GM20000 (cell line): ENCODE results near the gene STX8.
A peak's percentile ranks its signal among the peaks of the same experiment; 100 is the strongest.

ENCODE experiments used
- DNase-seq: peaks from one replicate; pipeline ENCODE4 v3.0.0; 2012; ENCODE audit warnings: low spot score
- CTCF ChIP-seq: IDR thresholded peaks from 2 replicates; pipeline ENCODE4 v1.5.1; 2012; ENCODE audit warnings: mild to moderate bottlenecking, control low read depth; ENCODE audit errors: extremely low read depth, missing control alignments

The STX8 gene

GRCh38 chr17:9475101-9475658, 100.4 kb downstream of the STX8 start:
- no peak for DNase-seq
- no peak for TF ChIP-seq CTCF

- no peak for DNase-seq
- TF ChIP-seq CTCF = no peak
These were observed 101.9 kb downstream of the STX8 start for GRCh38 chr17:9473711-9474110.

GRCh38 chr17:9472541-9472940, 103.1 kb downstream of the STX8 start:
- no peak for DNase-seq
- no peak for TF ChIP-seq CTCF

GRCh38 chr17:9472094-9472493, 103.5 kb downstream of the STX8 start:
- TF ChIP-seq CTCF = no peak
- no peak for DNase-seq

GRCh38 chr17:9470171-9470570, 105.4 kb downstream of the STX8 start:
- no peak for TF ChIP-seq CTCF
- DNase-seq = peak; percentile 17

GRCh38 chr17:9468937-9469336, 106.7 kb downstream of the STX8 start:
- DNase-seq = no peak
- TF ChIP-seq CTCF = no peak

- no peak for TF ChIP-seq CTCF
- no peak for DNase-seq
These were observed 107.1 kb downstream of the STX8 start for GRCh38 chr17:9468532-9468931.
